ENCODE results near the gene CLOCK. TPM values are rescaled to one million over a fixed set of nuclear protein-coding genes. Genes with fewer than 3 reads are reported as not detected.
A peak's percentile ranks its signal among the peaks of the same experiment; 100 is the strongest.

Gene CLOCK
- polyA plus RNA-seq, 3 donors: 19.7 to 22.5 (median 20.8) TPM

DNA sequence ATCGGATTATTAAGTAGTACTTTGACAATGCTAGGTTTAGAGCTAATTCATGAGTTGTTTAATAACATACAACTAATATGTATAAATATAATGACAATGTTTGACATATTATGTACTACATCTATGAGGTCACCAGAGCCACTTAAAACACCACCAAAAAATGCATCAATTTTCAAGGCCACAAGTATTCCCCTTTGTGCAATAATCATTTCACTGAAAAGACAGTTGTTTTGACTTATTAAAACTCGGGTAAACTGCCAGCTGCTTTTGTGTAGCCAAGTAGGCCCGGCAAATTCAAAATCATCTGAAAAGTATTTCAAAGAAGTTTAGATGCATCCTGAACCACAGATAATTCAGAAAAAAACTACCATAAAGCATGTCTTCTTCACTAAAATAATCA, 48.7 kb downstream of the CLOCK start:
- no peak for DNase-seq (ENCODE audit: low read depth in 3 of 3, low spot score in 2 of 3)

DNA sequence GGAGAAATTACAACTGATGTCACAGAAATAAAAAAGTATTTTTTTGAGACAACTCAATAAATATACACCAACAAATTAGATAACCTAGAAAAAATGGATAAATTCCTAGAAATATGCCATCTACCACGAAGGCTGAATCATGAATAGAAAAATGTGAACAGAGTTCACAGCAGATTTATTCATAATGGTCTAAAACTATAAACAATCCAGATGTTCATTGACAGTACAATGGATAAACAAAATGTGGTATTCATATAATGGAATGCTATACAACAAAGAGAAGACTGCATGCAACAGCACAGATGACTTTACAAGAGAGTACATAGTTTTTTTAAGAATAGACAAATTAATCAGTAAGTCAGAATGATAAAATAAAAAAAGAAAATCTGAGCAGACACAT, 55.2 kb downstream of the CLOCK start:
- DNase-seq (ENCODE audit: low read depth in 3 of 3, low spot score in 2 of 3): no peak

DNA sequence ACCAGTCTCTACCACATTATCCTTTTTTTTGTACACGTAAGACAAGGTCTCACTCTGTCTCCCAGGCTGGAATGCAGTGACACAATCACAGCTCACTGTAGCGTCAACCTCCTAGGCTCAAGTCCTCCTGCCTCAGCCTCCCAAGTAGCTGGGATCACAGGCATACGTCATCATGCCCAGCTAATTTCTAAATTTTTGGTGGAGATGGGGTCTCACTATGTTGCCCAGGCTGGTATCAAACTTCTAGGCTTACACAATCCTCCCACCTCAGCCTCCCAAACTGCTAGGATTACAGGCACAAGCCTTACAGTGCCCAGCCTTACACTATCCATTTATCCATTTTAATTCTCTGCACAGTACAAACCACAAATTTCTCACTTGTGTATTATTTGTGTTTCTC, 58.0 kb downstream of the CLOCK start:
- no peak for DNase-seq (ENCODE audit: low read depth in 3 of 3, low spot score in 2 of 3)

DNA sequence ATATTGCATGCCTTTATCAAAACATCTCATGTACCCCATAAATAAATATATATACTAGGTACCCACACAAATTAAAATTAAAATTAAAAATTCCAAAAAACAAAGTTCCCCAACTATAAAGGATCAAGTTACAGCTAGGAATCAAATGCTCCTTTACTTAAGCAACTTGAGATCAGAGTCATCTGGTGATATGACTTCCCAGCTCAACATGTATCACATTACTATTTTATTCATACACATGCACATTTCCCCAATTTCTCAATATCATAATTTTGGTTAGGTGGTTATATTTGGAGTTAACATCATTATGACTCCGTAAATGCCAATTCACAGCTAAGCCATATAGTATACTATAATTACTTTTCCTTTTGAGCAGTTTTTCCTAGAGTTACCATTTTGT, 60.9 kb downstream of the CLOCK start:
- no peak for DNase-seq (ENCODE audit: low read depth in 3 of 3, low spot score in 2 of 3)

GRCh38 chr4:55483315-55483714, 63.4 kb downstream of the CLOCK start:
- DNase-seq (ENCODE audit: low read depth in 3 of 3, low spot score in 2 of 3): no peak

DNA sequence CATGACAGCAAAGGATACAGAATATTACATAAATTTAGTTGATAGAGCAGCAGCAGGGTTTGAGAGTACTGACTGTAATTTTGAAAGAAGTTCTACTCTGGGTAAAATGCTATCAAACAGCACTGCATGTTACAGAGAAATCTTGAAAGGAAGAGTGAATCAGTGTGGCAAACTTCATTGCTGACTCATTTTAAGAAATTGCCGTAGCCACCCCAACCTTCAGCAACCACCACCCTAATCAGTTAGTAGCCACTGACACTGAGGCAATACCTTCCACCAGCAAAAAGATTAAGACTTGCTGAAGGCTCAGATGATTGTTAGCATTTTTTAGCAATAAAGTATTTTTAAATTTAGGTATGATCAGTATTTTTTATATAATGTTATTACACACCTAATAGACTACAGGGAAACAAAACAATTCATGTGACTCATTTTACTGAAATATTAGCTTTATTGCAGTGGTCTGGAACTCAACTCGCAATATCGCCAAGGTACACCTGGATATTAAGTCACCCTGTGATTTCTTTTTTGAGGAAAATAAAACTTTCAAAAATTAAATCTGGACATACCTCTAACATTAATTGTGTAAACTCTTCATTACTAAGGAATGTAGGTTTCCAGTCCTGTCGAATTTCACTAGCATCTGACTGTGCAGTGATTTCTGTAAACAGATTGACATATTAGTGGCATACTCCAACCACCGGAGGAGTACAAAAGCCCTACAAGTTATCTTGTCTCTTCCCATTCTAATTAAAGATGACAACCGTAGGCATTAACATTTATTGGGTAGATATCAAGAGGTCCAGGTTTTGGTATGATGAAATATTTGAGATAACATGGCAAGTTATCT, 71.1 kb downstream of the CLOCK start:
- no peak for DNase-seq (ENCODE audit: low read depth in 3 of 3, low spot score in 2 of 3)

- DNase-seq (ENCODE audit: low read depth in 3 of 3, low spot score in 2 of 3): no peak
These were observed 76.7 kb downstream of the CLOCK start for GRCh38 chr4:55469979-55470378.

- DNase-seq (ENCODE audit: low read depth in 3 of 3, low spot score in 2 of 3): no peak
These were observed 78.0 kb downstream of the CLOCK start for GRCh38 chr4:55468724-55469123.

GRCh38 chr4:55466001-55466400, 80.7 kb downstream of the CLOCK start:
- no peak for DNase-seq (ENCODE audit: low read depth in 3 of 3, low spot score in 2 of 3)

GRCh38 chr4:55458611-55459010, 88.1 kb downstream of the CLOCK start:
- DNase-seq (ENCODE audit: low read depth in 3 of 3, low spot score in 2 of 3): no peak

- DNase-seq (ENCODE audit: low read depth in 3 of 3, low spot score in 2 of 3): no peak
These were observed 88.5 kb downstream of the CLOCK start for GRCh38 chr4:55458164-55458563.

- no peak for DNase-seq (ENCODE audit: low read depth in 3 of 3, low spot score in 2 of 3)
These were observed 96.1 kb downstream of the CLOCK start for GRCh38 chr4:55450566-55450965.

DNA sequence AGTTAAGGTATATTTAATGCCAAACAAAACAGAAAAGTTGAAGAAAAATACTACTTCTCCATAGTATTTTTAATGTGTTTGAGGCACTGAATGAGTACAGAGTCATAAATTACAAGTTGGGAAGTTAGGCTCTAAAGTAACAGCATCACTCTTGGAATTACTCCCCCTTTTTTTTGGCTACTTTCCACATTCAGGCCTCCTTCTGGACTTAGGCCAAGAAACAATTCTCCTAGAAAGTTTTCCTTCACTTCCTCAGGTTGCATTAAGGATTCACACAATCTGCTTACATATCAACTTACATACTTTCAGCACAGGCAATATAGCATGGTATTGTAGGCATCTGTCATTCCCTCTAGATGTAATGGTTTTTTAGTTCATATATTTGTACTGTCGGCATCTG, 98.9 kb downstream of the CLOCK start:
- peak; percentile 15 to 36 (median 18) for DNase-seq (ENCODE audit: low read depth in 3 of 3, low spot score in 2 of 3)

- DNase-seq (ENCODE audit: low read depth in 3 of 3, low spot score in 2 of 3): no peak
These were observed 99.5 kb downstream of the CLOCK start for GRCh38 chr4:55447108-55447708.

DNA sequence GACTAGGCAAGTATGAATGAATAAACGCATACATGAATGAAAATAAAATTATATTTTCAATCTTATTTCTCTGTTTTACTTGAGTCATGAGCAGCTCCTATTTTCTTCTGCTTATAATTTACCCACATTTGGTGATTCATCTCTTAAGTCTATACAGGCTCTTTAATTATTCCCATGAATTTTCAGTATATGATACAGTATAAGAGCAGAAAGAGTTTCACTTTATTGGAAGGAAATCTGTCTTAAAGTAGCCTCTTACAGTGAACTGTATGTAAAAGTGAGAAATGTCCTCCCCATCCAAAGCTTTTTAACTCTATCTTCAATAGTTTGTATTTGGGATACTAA, 100.2 kb downstream of the CLOCK start:
- DNase-seq (ENCODE audit: low read depth in 3 of 3, low spot score in 2 of 3): no peak

DNA sequence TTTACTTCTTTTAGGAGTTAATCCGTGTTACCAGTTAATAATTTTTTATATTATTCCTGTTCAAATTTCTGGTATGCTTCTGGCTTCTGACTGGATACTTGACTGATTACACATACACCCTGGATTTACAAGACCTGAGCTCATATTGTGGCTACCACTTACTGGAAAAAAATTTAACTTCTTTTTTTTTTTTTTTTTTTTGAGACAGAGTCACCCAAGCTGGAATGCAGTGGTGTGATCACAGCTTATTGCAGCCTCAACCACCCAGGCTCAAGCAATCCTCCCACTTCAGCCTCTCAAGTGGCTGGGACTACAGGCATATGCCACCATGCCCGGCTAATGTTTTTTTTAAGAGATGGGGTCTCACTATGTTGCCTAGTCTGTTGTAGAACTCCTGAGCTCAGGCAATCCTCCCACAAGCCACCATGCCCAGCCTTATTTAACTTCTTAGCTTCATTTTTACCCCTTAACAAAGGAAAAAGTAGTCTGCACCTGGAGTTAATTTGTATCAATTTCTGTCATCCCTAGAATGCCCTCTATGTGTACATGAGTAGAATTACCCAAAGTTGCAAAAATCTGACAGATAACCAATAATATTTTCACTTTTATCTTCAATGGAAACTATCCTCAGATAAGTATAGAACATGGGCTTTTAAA, 100.7 kb downstream of the CLOCK start:
- DNase-seq (ENCODE audit: low read depth in 3 of 3, low spot score in 2 of 3): no peak

- DNase-seq (ENCODE audit: low read depth in 3 of 3, low spot score in 2 of 3): no peak
These were observed 101.9 kb downstream of the CLOCK start for GRCh38 chr4:55444827-55445226.

- no peak for DNase-seq (ENCODE audit: low read depth in 3 of 3, low spot score in 2 of 3)
These were observed 104.2 kb downstream of the CLOCK start for GRCh38 chr4:55442541-55442940.

DNA sequence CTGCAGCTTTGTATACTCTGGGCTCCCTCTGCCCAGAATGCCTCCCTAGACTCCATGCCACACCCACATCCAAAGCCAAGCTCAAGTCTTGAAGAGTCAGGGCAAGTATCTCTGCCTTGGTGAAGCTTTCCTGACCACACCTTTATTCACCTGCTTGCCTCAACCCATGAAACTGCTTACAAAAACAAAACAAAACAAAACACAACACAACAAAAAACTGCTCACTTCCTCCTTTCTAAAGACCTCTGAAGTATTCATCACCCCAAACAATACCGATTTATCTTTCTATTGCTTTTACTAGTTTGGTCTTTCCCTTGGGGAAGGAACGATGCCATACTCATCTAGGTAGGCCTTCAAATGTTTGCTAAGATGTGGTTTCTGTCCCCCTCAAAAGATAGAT, 105.9 kb downstream of the CLOCK start:
- no peak for DNase-seq (ENCODE audit: low read depth in 3 of 3, low spot score in 2 of 3)

- no peak for DNase-seq (ENCODE audit: low read depth in 3 of 3, low spot score in 2 of 3)
These were observed 107.7 kb downstream of the CLOCK start for GRCh38 chr4:55439023-55439422.

DNA sequence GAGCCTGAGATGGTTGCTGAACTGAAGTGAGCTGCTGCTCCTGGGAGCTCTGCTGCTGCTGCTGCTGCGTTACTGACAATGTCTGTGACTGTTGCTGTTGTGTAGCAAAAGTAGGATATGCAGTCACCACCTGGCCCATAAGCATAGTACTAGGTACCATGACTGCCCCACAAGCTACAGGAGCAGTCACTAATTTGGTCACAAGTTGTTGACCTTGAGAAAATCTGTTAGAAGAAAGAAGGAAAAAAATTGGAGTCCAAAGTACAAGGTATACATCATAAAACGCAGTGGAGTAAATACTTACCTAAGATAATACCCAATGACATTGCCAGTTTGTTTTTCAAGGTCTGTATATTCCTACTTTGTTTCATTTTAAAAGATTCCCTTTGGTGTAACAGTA, 108.4 kb downstream of the CLOCK start:
- no peak for DNase-seq (ENCODE audit: low read depth in 3 of 3, low spot score in 2 of 3)

DNA sequence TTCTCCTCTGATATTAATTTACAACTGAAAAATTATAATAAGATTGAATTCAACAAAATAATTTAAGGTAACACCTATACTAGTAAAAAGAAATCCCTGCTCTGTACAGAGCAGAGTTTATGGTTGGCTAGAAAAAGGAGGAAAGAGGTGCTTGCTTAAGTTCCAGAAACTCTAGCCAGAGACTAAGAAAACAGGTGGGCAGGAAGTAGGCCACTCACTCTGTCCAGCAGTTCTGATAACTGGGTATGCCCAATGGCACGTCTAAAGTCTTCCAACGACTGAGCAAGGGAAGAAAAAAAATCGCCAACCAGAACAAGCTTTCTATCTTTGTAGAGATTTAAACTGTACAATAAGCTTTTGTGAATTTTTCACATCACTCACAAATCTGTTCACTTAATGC, 108.9 kb downstream of the CLOCK start:
- no peak for DNase-seq (ENCODE audit: low read depth in 3 of 3, low spot score in 2 of 3)

All from right renal cortex interstitium (tissue), 3 donors.